ENCODE results near the gene RASGEF1B.
"Not testable (repeated sequence)": the region's sequence is repeated elsewhere in the genome, so short reads cannot be mapped to it uniquely, and the experiment has no call there.

RASGEF1B gene

GRCh38 chr4:81495345-81495744, 23.6 kb upstream of the RASGEF1B start:
- DNase-seq = no peak

GRCh38 chr4:81494031-81494431, 22.3 kb upstream of the RASGEF1B start:
- DNase-seq = no peak

GRCh38 chr4:81492606-81493230, 21.0 kb upstream of the RASGEF1B start:
- DNase-seq = no peak

GRCh38 chr4:81491943-81492342, 20.2 kb upstream of the RASGEF1B start:
- no peak for DNase-seq

- no peak for DNase-seq
Measured at GRCh38 chr4:81490403-81491160, 18.9 kb upstream of the RASGEF1B start.

DNA sequence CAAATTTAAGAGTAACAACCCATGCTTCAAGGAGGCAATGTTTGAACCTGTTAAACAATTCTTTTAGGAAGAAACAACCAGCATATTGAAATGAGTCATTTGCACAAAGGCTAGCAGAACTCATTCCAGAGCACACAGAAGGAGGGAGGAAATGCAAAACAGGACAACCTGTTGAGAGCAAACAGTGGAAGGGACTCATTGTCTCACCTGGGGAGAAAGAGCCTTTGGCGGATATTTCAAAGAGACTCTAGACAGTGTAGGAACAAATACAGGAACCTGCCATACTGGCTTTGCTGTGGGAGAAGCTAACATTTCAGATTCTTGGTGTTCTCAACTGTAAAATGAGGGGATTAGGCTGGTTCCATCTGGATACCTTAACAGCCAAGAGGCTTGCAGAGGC, 14.8 kb upstream of the RASGEF1B start:
- DNase-seq = no peak

- DNase-seq = no peak
Measured at GRCh38 chr4:81485310-81485980, 13.7 kb upstream of the RASGEF1B start.

- DNase-seq = no peak
Measured at GRCh38 chr4:81482326-81482725, 10.6 kb upstream of the RASGEF1B start.

DNA sequence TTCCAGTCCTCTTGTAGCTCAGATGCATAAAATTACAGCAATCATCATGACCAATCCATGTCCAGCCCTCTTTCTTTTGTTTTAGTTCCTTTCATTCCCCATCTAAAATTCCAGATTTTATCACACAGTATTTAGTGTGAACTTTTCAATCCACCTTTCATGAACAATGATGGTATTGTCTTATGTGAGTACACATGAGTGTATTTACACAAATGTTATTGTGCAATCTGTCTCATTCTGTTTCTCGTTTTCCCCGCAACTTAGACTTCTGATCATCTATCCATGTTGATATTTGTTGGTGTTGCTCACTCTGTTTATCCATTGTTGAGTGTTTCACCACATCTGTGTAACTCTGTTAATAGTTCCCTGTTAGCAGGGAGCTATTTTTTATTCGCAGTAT, 9.4 kb upstream of the RASGEF1B start:
- DNase-seq = no peak

- not testable (repeated sequence) for DNase-seq
Measured at GRCh38 chr4:81479573-81479972, 7.9 kb upstream of the RASGEF1B start.

DNA sequence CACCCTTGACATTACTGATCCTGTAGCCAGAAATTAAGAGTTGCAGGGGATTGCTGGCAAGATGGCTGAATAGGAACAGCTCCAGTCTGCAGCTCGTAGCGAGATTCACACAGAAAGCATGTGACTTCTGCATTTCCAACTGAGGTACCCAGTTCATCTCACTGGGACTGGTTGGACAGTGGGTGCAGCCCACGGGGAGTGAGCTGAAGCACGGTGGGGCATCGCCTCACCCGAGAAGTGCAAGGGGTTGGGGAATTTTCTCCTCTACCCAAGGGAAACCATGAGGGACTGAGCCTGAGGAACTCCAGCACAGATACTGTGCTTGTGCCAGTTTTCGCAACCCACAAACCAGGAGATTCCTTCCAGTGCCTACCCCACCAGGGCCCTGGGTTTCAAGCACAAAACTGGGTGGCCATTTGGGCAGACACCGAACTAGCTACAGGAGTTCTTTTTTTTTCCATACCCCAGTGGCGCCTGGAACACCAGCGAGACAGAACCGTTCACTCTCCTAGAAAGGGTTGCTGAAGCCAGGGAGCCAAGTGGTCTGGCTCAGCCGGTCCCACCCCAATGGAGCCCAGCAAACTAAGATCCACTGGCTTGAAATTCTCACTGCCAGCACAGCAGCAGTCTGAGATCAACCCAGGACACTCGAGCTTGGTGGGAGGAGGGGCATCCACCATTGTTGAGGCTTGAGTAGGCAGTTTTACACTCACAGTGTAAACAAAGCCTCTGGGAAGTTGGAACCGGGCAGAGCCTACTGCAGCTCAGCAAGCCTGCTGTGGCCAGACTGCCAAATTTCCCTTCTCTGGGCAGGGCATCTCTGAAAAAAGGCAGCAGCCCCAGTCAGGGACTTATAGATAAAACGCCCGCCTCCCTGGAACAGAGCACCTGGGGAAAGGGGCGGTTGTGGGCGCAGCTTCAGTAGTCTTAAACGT, 1.9 kb upstream of the RASGEF1B start:
- not testable (repeated sequence) for DNase-seq

DNA sequence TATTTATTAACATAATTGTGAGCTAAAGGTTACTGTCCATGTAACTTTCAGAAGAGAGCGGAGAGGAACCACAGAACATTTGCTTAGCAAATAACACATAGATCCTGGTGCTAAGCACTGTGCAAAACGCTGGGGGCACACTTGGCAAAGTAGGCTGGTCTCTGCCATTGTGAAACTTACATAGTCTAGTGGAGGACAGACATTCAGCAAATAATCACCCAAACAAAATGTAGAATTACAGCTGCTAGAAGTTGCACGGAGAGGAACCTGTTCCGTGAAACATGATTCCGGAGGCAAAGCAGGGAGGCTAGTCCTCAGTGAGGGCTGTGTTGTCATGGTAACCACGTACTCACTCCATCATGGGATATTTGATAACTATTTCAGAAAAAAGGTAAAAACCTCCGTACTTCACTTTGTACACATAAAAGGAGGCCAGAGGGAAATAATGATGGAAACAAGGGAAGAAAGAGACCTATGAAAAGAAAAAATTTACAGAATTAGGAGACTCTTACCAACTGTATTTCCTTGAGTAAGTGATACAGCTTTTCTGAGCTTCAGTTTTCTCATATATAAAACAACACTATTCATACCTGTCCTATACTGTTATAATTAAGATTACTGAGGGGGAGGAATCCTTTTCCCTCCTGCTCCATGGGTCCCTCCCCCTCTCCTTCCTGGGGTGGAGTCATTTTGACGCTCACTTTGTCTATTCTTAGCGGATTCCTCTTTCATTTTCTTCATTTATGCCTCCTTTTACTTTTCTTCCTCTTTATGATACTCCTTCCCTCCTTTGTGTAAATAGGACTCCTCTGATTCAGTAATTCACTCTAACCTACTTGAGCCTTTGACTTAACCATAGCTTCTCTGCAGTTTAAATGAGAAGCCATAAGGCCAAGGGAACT, 825 bp upstream of the RASGEF1B start:
- no peak for DNase-seq

DNA sequence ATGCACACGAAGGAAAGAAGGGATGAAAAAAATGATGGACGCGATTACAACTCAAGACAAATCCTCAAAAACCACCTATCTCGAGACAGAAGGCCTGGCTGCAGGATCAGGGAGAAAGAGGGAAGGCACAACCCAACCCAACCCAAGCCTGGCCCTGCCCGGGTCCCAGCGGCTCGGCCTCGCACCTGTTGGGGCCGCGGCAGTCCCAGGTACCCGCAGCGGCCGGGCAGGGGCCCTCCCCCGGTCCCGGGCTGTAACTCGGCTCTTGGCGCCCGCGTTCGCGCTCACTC, 464 bp downstream of the RASGEF1B start:
- DNase-seq = no peak

GRCh38 chr4:81470456-81471297, 1.0 kb downstream of the RASGEF1B start:
- no peak for DNase-seq

GRCh38 chr4:81469781-81470455, 1.8 kb downstream of the RASGEF1B start:
- no peak for DNase-seq

DNA sequence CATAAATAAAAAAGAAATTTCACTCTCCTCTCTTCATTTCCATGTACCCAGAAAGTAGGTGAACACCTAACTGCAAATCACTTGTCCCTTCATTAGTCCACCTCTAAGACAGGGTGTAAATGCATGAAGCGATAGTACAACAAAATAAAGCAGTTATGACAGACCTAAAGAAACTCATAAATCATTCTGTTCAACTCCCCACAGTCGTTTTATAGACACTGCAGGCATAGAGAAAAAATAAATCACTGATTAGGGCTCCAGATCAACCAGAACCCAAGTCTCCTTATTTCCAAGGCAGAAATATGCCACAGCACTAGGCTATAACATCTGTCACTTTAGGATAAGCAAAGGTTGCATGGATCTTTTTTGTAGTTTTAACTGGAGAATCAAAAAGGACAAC, 3.0 kb downstream of the RASGEF1B start:
- DNase-seq = no peak

DNA sequence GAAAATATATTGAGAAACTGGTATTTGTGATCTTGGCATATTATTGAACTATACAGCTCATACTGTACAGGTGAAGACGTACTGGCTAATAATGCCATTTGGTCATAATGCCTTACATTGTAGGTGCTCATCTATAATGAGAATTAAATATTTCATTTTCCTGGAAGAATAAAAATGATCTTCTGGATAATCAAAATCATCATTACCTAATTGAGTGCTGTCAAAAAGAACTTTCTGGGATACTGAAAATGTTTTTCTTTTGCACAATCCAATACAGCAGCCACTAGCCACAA, 4.1 kb downstream of the RASGEF1B start:
- DNase-seq = no peak

DNA sequence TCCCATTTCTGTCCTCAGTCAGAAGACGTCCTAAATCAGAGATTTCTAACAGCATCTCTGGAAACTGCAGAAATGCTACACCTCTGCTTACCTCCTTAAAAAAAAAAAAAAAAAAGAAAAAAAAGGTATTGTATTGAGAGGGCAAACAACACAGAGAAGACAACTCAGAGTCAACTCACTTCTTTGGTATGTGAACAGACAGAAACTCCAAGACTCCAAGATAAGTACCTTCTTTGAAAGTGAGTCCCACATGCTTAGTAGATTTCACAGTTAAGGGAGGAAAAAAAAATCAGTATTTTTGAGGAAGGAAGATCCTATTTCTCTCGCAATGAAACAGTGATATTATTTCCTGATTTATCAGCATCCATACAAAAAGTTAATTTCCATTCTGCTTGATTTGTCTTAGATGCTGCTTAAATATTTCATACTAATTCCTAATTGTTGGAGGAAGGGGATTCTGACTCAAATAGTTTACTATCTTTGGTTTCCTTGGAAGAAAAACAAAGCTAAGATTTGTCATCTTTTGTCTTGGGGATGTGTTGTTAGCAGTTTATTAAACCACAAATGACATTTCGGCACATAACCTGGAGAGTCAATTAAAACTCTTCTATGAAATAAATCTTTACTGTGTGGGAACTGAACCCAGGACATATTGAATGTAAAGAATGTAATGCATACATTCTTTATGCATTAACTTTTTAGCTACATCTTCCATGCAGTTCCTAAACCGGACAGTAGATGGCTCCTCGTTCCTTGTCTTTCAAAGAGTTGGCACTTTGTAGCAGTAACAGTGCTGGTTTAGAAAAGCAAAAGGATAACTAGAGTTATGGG, 4.7 kb downstream of the RASGEF1B start:
- DNase-seq = peak; percentile 33

GRCh38 chr4:81465406-81466340, 6.0 kb downstream of the RASGEF1B start:
- DNase-seq = no peak
